Inflammatory macrophage treated with lipopolysaccharide for 1 hour (primary cell): ENCODE data around the gene MAP3K8.
A peak's percentile ranks its signal among the peaks of the same experiment; 100 is the strongest.
"Not testable (repeated sequence)": the region's sequence is repeated elsewhere in the genome, so short reads cannot be mapped to it uniquely, and the experiment has no call there.

Source experiments
- DNase-seq, 2 donors: peaks; one replicate each; pipeline ENCODE4 v3.0.0-alpha.2; 2020 to 2022

MAP3K8 gene

DNA sequence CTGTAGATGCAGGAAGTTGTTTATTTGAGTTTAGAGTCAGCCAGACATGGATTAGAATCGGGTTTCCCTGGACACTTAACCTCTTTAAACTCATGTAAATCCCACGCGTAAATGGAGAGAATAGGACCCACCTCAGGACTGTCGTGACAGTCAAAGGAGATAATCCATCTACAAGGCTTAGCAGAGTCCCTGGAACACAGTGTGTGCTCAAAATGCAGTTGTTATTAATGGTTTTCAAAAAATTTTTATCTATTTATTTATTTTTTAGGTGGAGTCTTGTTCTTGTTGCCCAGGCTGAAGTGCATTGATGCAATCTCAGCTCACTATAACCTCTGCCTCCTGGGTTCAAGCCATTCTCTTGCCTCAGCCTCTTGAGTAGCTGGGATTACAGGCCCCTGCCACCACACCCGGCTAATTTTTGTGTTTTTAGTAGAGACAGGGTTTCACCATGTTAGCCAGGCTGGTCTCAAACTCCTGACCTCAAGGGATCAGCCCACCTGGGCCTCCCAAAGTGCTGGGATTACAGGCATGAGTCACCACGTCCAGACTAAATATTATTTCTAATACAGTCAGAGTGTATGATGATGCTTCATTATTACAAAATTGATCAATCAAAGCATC lies 10.2 kb upstream of the MAP3K8 start:
- DNase-seq, result not testable (repeated sequence)

DNA sequence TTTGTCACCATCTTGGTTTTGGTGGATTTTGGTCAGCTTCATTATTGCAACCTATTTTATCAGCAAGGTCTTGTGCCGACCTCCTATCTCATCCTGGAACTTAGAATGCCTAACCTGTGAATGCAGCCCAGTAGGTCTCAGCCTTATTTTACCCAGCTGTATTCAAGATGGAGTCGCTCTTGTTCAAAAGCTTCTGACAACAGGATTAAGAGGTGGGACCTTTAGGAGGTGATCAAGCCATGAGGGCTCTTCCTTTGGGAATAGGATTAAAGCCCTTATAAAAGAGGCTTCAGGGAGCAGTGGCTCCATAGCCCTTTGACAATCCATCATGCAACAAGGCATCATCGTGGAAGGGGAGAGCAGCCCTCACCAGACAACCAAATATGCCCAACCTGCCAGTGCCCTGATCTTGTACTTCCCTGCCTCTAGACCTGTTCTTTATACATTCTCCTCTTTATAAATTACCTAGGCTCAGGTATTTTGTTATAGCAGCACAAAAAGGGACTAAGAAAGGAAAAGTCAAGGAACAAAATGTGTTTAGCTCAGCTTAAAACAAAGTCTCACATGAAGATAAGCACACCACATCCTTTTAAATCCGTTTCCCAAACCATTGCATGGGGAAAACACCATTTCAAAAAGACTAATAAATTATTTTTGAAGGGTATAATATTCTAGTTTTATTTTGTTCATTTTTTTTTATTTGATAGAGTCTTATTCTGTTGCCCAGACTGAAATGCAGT lies 8.5 kb upstream of the MAP3K8 start:
- DNase-seq, result no peak

DNA sequence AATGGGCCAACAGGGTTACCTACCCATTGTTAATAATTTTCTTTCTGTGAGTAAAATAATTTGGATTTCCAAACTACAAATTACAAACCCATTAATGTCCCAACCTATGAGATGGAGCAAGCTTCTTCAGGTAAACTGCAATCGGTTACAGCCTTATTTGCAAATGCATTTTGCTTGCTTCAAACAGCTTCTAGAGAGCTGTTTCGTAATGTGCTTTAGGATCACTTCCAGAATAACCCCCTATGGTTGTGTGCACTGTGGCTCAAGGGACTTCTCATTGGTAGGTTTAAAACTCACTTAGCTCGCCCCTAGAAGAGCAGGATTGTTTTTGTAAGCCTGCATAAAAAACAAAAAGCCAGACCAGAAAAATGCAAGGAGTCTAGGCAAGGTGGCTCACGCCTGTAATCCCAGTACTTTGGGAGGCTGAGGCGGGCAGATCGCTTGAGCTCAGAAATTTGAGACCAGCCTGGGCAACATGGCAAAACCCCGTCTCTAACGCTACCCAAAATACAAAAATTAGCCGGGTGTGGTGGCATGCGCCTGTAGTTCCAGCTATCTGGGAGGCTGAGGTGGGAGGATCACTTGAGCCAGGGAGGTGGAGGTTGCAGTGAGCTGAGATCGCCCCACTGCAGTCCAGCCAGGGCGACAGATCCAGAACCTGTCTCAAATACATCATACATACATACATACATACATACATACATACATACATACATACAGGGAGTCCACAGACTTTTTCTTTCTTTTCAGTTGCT lies 3.3 kb upstream of the MAP3K8 start:
- DNase-seq, result no peak

DNA sequence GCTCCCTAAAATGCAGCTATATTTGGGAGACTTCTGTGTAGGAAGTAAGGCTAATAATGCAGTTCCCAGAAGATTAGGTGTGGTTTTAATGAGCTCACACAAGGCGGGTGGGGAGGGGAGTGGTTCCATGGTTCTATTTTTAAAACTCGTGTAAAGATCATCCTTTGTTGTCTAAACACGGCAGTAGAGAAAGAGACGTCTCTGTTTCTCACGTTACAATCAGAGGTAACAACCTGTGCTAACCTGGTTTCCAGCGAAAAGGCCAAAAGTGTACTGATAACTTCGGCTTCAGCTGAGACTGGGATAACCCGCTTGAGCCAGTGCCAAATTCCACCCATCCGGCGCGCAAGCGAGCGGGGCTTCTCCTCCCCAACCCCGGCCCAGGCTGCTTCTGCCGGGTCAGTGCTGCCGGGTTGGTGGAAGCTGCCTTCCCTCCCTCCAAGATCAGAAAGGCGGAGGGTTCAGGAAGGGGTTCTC lies 2.5 kb upstream of the MAP3K8 start:
- peak; percentile 56 to 76 for DNase-seq

DNA sequence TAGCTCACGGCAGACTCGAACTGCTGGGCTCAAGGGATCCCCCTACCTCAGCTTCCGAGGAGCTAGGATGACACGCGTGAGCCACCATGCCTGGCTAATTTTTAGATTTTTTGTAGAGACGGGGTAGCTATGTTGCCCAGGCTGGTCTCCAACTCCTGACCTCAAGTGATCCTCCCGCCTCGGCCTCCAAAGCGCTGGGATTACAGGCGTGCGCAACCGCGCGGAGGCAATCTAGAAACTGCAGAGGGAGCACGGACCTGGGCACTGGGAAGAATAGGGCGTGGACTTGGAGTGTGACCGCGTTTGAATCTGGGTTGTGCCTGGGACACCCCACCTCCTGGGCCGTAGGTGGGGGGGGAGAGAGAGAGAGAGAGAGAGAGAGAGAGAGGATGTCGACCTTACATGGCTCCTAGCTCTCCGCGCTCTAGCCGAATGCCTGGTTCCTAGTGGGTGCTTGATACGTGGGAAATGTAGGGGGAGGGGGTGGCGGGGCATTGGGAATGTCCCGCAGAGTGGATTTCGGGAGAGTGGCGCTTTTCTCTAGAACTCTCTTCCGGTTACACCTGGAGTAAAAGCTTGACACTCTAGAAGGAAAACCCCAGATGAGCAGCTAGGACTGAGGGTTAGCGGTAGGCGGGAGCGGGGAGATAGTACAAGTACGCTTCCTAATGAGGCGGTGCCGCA lies 1.2 kb upstream of the MAP3K8 start:
- peak in 1 of 2 donors; percentile 46 for DNase-seq

DNA sequence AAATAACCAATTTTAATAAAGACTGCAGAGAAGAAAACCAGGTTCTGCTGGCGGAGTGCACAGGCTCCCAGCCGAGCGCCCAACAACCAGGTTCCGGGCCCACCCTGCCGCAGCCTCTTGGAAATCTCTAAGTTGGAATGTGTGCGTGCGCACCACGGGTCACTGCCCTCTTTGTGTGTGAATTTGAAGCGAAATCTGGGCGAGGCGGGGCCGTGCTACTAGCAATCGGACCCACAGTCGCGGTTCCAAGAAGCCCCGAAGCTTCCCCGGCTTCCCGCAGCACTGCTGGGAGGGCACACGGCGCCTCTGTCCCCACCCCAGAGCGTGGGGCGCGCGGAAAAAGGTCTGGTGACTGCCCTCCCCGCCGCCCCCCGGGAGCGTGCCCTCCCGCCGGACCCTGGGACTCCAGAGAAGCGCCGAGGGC lies 666 bp upstream of the MAP3K8 start:
- peak in 1 of 2 donors; percentile 62 for DNase-seq

DNA sequence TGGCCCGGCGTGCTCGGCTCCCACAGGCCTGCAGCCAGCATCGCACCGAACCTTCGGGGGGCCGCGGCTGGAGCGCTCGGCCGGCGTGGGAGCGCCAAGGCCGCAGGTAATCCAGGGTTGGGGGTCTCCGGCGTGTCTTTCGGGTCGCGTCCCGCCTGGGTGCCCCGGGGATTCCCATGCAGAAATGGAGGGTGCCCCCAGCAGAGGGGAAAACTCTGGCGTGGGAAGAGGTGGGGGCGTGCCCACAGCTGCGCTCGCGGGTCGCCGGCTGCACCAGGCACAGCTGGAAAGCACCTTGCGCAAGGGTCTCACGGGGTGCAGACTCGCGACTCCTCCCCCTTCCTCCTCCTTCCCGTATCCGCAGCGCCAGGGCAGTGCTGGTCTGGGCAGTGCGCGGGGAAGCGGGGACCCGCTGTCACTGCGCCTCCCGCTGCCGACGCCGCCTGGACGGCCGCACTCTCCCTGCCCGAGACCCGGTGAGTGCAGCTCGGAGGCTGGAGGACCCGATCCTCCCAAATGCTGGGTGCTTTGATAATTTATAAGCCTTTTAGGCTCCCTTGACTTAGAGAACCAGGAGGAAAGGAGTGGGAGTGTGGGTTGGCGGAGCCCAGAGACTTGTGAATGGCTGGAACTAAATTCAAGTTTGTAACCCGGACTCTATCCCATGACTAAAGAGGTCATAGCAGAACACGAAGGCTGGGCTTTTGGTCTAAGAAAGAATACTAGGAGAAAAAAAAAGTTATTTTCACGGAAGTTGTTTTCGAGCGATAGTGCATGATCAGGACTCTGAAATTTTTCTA lies 489 bp downstream of the MAP3K8 start:
- DNase-seq, result peak; percentile 95 to 97

DNA sequence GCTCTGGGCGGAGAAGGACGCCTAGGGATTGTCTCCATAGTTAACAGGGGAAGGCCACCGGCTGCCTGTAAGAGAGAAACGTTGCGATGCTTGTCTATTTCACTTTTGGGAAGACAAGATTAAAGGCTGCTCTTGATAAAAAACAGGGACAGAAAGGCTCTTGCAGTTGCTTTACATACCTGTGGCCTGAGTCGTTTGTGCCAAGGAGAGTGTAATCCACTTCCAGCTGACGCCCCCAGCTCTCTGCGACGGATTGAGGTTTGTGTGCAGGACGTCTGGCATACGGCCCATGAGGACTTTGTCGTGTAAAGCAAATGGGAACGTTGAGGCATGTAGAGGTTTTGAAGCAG lies 1.1 kb downstream of the MAP3K8 start:
- no peak for DNase-seq

DNA sequence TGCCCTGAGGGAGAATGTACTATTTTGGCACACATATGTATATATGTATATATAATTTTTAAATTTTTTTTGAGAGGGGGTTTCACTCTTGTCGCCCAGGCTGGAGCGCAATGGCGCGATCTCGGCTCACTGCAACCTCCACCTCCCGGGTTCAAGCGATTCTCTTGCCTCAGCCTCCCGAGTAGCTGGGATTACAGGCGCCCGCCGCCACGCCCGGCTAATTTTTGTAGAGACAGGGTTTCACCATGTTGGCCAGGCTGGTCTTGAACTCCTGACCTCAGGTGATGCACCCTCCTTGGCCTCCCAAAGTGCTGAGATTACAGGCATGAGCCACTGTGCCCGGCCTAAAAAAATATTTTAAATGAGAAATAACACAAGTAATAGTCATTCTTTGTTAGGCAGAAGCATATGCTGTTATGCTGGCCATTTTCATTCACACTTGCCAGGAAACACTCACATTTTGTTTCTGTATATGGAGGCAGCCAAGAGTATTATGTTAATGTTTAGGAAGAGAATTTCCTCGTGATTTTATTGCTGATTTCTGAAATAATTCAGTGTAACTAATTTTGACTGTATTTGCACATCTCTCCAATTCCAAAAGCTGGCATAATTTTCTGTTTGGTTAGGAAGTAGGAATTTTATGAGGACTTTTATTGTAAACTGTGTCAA lies 1.6 kb downstream of the MAP3K8 start:
- not testable (repeated sequence) for DNase-seq

DNA sequence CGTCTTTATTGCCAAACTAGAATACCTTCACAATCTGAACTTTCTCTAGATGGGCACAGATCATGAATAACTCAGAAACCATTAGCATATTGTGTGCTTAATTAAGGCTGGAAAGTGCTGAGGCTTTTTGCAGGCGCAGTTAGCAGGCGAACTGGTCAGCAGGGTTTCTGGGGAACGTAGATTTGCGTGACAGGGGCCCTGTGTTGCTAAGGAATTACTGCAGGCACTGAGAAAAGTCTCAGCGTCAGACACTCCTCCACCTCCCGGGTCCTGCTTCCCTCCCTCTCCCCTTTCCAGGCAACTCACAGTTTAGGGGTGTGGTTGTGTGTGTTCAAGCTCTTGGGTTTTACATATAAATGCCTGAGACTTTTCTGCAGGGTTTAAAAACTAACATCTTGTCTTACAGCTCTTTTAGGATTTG lies 2.2 kb downstream of the MAP3K8 start:
- DNase-seq, result peak in 1 of 2 donors; percentile 52

DNA sequence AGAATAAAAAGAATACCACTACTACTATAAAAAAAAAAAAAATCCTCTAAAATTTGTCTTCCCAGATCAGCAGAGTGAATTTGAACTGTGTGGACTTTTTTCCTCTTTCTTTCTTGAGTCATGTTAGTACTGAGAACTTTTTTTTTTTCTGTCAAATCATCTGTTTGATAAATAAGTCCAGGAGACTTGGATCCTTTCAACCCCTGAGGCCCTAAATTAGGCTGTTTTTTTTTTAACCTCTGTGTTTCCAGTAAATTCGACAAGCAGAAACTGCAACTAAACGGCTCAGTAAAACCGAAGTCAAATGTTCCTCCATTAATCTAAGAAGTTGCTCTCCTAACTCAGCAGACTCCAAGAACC lies 2.7 kb downstream of the MAP3K8 start:
- DNase-seq, result no peak

DNA sequence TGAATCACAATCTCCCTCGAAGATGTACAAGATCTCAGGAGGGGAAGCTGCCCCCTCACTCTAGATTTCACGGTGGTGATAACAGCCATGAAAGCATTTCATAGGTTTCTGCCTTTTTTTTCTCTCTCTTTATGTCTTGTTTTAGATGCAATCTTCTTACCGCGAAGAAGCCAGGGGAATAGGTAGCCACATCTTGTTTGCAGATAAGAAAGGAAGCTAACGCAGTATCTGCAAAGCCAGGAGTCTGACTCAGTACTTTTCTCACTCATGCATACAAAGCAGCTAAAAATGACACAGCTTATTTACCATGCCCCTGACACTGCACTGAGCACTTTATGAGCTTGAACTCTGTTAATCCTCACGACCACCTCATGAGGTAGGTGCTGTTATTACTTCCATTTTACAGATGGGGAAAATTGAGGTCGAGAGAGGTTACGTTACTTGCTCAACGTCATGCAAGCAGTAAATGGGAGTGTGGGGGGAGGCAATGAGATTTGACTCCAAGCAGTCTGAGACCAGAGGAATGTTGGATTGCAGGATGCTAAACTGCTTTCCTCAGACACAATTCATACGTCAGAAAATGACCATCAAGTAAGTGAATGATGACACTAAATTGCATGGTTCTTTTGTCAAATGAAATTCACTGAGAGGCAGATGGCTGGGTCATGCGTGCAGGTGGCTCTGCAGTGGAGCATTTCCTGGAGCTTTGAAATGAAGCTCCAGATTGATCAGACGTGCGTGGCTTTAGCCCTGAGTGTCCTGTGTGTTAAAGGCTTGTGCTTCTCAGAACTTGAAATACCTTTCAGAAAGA lies 3.3 kb downstream of the MAP3K8 start:
- DNase-seq, result no peak

DNA sequence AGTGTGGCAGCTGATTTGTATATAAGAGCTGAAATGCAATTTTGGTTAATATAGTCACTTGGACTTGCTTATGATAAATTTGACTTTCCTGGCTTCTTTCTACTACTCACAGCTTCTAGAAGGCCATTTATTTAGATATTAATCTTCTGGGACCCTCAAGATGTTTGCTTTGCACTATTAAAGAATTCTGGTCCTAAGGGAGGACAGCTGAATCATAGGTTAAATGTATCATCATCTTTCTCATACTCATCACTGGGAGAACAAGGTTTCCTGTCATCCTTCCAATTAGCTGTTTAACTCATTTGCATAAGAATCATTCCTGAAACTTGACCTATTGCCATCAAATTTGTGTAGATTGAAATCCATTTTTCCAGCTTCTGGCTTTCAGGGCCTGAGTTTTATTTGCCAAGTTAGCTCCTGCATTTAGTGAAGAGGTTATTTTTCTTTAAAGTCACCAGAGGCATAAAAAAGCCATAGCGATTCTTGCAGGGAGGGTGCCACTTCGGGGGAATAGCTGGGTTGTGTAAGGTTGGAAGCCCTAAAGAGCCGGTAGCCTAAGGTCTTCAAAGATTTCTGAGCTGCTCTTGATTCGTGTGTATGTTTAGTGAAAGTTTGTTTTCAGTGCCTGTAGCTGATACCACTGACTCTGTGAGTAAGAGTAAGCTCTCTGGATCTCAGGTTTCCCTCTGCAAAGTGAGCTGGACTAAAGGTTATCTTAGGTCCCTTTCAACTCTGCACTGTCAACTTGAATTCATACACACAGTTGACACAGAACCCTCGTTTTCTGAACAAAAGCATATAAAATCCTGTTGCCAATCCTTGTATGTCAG lies 4.3 kb downstream of the MAP3K8 start:
- DNase-seq, result no peak

DNA sequence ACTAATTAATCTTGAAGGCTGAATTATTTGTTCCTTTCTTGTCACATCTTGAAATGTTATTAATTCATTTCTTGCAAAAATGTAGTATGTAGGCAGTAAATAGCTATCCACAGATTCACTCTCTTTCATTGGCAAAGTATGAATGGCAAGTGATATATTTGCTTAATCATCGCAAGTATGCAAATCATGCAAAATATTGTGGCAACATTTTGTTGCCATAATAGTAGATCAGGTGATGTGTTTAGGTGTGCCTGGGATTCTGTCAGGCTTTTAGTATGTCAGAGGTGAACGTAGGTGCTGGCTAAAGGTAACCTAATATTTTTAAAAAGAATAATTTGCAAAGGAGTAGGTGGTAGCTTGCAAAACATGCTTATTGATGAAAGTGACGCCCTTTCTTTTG lies 5.9 kb downstream of the MAP3K8 start:
- no peak for DNase-seq

DNA sequence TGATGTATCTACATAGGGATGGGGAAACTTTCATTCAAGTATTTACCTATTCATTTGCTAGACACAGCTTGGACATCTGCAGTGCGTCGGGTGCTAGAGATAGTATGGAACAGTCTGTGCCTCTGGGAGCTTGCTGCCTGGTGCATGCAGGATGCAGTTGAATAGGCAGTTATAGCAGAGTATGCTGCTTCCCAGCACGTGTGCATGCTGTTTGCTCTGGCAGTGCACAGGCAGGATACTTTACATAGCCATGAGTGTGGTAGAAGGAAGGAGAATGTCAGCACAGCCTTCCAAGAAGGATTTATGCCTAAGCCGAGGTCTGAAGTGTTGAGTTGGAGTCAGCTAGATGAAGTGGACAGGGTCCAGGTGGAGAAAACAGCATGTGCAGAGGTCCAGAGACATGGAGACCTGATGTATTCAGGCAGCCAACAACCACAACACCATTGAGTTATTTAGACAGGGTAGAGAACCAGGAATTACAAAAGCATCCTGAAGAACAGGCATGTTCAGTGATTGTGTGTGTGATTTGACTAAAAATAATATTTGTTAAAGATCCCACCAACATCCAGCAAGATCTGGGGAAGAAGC lies 8.1 kb downstream of the MAP3K8 start:
- no peak for DNase-seq

DNA sequence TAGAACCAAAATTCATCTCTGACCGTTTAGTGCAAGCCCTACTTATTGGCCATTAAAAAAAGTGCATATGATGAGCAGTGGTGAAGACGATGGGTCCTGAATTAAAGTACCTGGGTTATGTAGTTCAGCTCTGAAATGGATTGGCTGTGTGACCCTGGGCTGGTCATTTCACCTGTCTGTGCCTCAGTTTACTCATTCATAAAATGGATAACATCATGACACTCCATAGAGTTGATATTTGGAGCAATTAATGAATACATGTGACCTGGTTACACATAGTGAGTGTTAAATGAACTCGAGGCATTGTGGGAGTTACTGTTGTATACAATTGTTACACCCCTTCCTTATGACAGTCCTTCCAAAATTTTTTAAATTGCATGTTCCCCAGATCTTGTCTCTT lies 9.1 kb downstream of the MAP3K8 start:
- no peak for DNase-seq

DNA sequence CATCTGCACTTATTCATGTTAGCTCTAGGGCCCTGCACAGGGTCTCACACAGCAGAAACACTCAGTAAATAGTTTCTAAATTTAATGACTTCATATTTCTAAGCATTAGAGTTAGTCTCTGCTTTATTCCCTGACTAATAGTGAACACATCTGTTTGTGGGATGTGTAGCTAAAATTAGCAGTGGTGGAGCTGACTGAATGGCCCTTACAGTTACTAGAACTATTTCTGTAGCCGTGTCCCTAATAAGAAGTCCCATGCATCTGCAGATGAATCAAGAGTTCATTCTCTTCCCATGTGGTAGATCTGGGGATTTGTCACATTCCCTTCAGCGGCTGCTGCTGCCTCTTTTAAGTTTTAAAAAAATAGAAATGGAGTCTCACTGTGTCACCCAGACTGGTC lies 11.7 kb downstream of the MAP3K8 start:
- no peak for DNase-seq

DNA sequence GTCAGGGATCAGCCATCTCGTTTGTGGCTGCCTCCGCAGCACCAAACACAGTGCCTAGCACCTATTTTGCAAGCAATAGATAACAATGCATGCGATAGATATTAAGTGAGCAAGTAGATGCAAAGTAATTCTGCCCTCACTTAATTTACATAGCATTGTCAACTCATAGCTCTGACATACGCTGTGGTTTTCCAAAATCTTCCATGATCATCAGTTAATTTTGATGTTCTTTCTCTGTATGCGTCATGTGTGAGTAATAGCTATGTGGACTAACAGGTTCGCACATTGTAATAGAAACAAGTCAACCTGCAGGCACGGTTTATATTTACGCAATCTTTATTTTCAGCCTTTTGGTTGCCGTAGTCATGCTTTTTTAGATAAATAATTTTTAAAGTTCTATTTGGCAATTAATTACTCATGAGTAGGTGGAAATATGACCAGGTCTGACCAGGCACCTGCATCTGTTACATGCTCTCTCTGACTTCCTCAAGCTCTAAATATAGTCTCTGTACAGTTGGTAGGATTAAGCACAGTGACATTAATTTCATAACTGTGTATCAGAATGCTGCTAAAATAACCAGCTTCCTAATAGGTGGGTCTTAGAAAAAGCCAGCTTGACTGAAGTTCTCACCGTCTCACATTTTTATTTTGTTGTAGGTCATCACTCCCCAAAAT lies 13.3 kb downstream of the MAP3K8 start:
- DNase-seq, result no peak

DNA sequence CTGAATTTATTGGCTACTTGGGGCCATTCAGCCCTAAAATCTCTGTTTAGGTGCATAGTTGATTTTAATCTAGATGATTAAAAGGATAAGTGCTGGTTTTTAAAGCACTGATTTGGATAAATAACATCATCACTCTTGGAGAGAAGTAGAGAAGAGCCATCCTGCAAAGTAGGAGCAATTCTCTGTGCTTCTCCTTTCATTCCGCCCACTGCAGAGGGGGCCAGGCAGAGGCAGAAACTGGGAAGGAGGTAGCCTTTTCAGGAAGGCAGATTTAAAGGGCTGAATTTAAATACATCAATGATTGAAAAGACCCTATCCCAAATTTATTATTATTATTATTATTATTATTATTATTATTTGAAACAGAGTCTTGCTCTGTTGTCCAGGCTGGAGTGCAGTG lies 14.1 kb downstream of the MAP3K8 start:
- DNase-seq, result no peak
